ENCODE results near the gene RBM7. TPM values are rescaled to one million over a fixed set of nuclear protein-coding genes. Genes with fewer than 3 reads are reported as not detected.

The RBM7 gene, protein sequence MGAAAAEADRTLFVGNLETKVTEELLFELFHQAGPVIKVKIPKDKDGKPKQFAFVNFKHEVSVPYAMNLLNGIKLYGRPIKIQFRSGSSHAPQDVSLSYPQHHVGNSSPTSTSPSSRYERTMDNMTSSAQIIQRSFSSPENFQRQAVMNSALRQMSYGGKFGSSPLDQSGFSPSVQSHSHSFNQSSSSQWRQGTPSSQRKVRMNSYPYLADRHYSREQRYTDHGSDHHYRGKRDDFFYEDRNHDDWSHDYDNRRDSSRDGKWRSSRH
- total RNA-seq (2021; fragmentation: NEBNext Ultra II Directional; extraction: Animal tissue kit (Norgen Biotek cat#: 25700)) (45.7 and 48.3 TPM in 2 replicates), polyA plus RNA-seq (2011; rRNA removed) (11.1 and 18.0 TPM in 2 replicates), polyA minus RNA-seq (2011; rRNA and poly(A)+ RNA removed) (76.7 and 127 TPM in 2 replicates)
- polyA plus RNA-seq (2011; cell fraction: cytosol; rRNA removed) = 18.0 TPM
- polyA plus RNA-seq (2011; cell fraction: nucleus; rRNA removed) = 11.6 TPM
- polyA plus RNA-seq (2012, experiment 1 of 2) = 32.5 to 47.5 TPM (median 37.4 TPM) in 4 replicates
- polyA plus RNA-seq (2012, experiment 2 of 2) = 4.5 TPM
- polyA plus RNA-seq (2013, experiment 1 of 2) = 36.8 TPM
- polyA plus RNA-seq (2013, experiment 2 of 2) = 37.6 TPM
- polyA minus RNA-seq (2011; cell fraction: cytosol; rRNA and poly(A)+ RNA removed) = 38.1 TPM
- polyA minus RNA-seq (2011; cell fraction: nucleus; rRNA and poly(A)+ RNA removed) = 48.4 TPM
- long read RNA-seq, experiment 1, full-length matches to known transcripts = 32 of 61 reads
- long read RNA-seq, experiment 1, partial matches to known transcripts = 28 of 61 reads
- long read RNA-seq, experiment 1, other reads (novel, unspliced or antisense) = 1 of 61 reads
- long read RNA-seq, experiment 2, full-length matches to known transcripts = 81 of 88 reads
- long read RNA-seq, experiment 2, partial matches to known transcripts = 2 of 88 reads
- long read RNA-seq, experiment 2, other reads (novel, unspliced or antisense) = 5 of 88 reads

DNA sequence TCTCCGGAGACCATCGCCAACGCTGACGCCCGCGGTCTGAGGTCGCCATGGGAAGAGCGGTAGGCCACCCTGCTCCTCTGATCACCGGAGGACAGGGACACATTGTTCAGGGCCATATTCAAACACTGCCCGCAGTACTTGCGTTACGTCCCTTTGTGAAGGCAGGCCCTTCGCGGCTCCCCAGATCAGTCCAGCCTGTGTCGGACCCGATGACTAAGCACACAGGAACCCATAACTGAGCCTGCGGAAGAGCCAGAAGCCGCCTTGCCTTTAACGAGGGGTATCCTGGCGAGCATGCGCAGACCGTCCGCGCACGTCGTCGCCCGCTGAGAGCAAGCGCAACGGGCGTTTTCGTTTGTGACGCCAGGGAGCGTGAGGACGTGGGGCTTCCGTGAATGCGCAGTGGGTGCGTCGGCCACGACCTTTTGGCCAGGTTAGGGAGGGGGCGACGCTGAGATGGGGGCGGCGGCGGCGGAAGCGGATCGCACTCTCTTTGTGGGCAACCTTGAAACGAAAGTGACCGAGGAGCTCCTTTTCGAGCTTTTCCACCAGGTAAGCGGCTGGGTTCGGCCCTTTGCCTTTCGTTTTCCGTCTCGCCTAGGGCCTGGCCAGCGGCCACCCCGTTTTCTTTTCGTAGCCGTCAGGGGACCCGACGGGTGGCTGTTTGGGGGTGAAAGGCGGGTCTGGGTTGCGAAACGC is at the start of gene RBM7, which contains the start of gene C11orf71:
Gene RBM7 (plus strand): TSS at position 451 of the 699 bp plus-strand sequence. CDS start 6 bp downstream, at position 457.
Gene C11orf71 (minus strand): TSS at position 296 of the 699 bp plus-strand sequence. CDS start 180 bp downstream, at position 116.
- no peak within 1 kb of the TSS for H3K23ac ChIP-seq (ENCODE audit: insufficient read length)
- H3K4me2 ChIP-seq (ENCODE audit: insufficient read depth in 1 of 2, low read depth in 2 of 2, low read length in 2 of 2) = peak within 1 kb of the TSS; percentile 89 to 95
- ChIA-PET CTCF (ENCODE audit: partially characterized antibody) (interaction anchor here (1.3 kb wide), 1 partner anchor 9 kb away, joined by 3 read pairs; no protein-coding TSS in a partner anchor), POLR2A (ENCODE audit: partially characterized antibody) (interaction anchor here (0.7 to 1.8 kb wide), 8 partner anchors 12 to 149 kb away, joined by 3 to 14 read pairs (median 4); no protein-coding TSS in a partner anchor)
- peaks cover 0 to 2% of the 10 kb centered on the region in 2 experiments for H4K20me1 ChIP-seq (replicated peaks in 1 of 2; ENCODE audit: control insufficient read depth in 1 of 2, insufficient read depth in 2 of 2, low read length in 2 of 2)
- H3K9ac ChIP-seq (replicated peaks in 1 of 4; ENCODE audit: extremely low read depth in 1 of 4, low read depth in 3 of 4, low read length in 3 of 4) = peak within 1 kb of the TSS; percentile 82 to 98 (median 97)
- H4K5ac ChIP-seq (ENCODE audit: insufficient read length, low read depth, low read length) = peak within 1 kb of the TSS; percentile 98
- H2BK120ac ChIP-seq (replicated peaks; ENCODE audit: low read depth, low read length) = peak within 1 kb of the TSS; percentile 99
- FAIRE-seq (no peak), DNase-seq (ENCODE audit: low read depth in 1 of 2, low spot score in 2 of 2) (peak; percentile 95)
- H2BK5ac ChIP-seq (ENCODE audit: low read depth, low read length) = peak within 1 kb of the TSS; percentile 100
- H3K9me3 ChIP-seq (ENCODE audit: insufficient read depth in 2 of 2, low read depth in 1 of 2, low read length in 1 of 2) = no peaks in the 10 kb centered on the region
- peak within 1 kb of the TSS; percentile 94 for H3K18ac ChIP-seq (ENCODE audit: extremely low read depth, low read length)
- peak within 1 kb of the TSS; percentile 96 for H2AK5ac ChIP-seq (ENCODE audit: low read depth, low read length)
- no peaks in the 10 kb centered on the region; a peak in 1 of 7 replicates for H3K4me1 ChIP-seq (replicated peaks in 1 of 4; ENCODE audit: control insufficient read depth in 3 of 4, insufficient read depth in 4 of 4, low read length in 3 of 4)
- H3K4me3 ChIP-seq (ENCODE audit: extremely low read depth in 1 of 4, insufficient read depth in 2 of 4, low read depth in 3 of 4, low read length in 4 of 4) = peak within 1 kb of the TSS; percentile 83 to 94 (median 90)
- H2AFZ ChIP-seq (ENCODE audit: low read length) = peak within 1 kb of the TSS; percentile 82
- H4K8ac ChIP-seq (ENCODE audit: extremely low read depth, insufficient read depth, low read length) = peak within 1 kb of the TSS; percentile 99
- no peak within 1 kb of the TSS for H3K14ac ChIP-seq (ENCODE audit: insufficient read length)
- peaks cover 0 to 58% of the 10 kb centered on the region in 2 experiments; a peak in 3 of 4 replicates for H3K79me2 ChIP-seq (ENCODE audit: control insufficient read depth in 1 of 2, insufficient read depth in 2 of 2, low read length in 2 of 2)
- H2BK12ac ChIP-seq (ENCODE audit: low read depth, low read length) = peak within 1 kb of the TSS; percentile 98; the same call in 1 of the 2 replicates
- peak within 1 kb of the TSS; percentile 98 for H4K91ac ChIP-seq (replicated peaks; ENCODE audit: insufficient read length, low read length)
- peak within 1 kb of the TSS; percentile 93 for H2BK15ac ChIP-seq (ENCODE audit: low read length)
- 2% methylated on average over 58 of the region's 65 CpGs; no CpG with 5 or more reads in 1 of the 2 experiments for WGBS, 2 experiments (ENCODE audit: extremely low coverage in 1 of 2, insufficient coverage in 1 of 2, insufficient read length in 1 of 2, insufficient replicate concordance in 2 of 2, low coverage in 1 of 2, low lambda C conversion rate in 2 of 2, missing lambda C conversion rate in 1 of 2)
- H2BK20ac ChIP-seq (ENCODE audit: low read length) = no peak within 1 kb of the TSS
- H3K4ac ChIP-seq (replicated peaks; ENCODE audit: insufficient read length, low read depth, low read length) = peak within 1 kb of the TSS; percentile 99
- H3K36me3 ChIP-seq (ENCODE audit: control insufficient read depth in 2 of 4, insufficient read depth in 4 of 4, low read length in 3 of 4) = peaks cover 0 to 20% (median 5%) of the 10 kb centered on the region in 4 experiments; a peak in 4 of 8 replicates
- peak within 1 kb of the TSS; percentile 99 for H3K27ac ChIP-seq (ENCODE audit: low read depth, low read length)
- H3K79me1 ChIP-seq (ENCODE audit: low read depth, low read length) = no peaks in the 10 kb centered on the region
- peaks cover 8% of the 10 kb centered on the region; the same call in 1 of the 2 replicates for H3K23me2 ChIP-seq (ENCODE audit: low read depth, low read length)
- H3K56ac ChIP-seq (replicated peaks; ENCODE audit: insufficient read length, low read depth, low read length) = peak within 1 kb of the TSS; percentile 94
- no peaks in the 10 kb centered on the region for H3K27me3 ChIP-seq (replicated peaks in 1 of 4; ENCODE audit: control insufficient read depth in 3 of 4, extremely low read depth in 1 of 4, insufficient read depth in 3 of 4, low read length in 3 of 4)
- TF ChIP-seq KDM5A (IDR thresholded peaks at IDR 0.05; ENCODE audit: low read length) (no peak), JUND (IDR thresholded peaks at IDR 0.05; ENCODE audit: low read length) (peak; percentile 65), GTF2F1 (IDR thresholded peaks at IDR 0.05; ENCODE audit: borderline replicate concordance, low read depth, low read length) (no peak), JUN (IDR thresholded peaks at IDR 0.05; ENCODE audit: low read depth, low read length) (no peak)
- TF ChIP-seq, protein P1, sequence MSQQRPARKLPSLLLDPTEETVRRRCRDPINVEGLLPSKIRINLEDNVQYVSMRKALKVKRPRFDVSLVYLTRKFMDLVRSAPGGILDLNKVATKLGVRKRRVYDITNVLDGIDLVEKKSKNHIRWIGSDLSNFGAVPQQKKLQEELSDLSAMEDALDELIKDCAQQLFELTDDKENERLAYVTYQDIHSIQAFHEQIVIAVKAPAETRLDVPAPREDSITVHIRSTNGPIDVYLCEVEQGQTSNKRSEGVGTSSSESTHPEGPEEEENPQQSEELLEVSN (IDR thresholded peaks at IDR 0.05) = peak; percentile 55; the same call in 1 of the 2 replicates
